HG02840 (cell line): ENCODE results near the gene PPFIBP1.
"Not testable (repeated sequence)": the region's sequence is repeated elsewhere in the genome, so short reads cannot be mapped to it uniquely, and the experiment has no call there.

Experiments used
- ATAC-seq: cut with Tn5 transposase; IDR thresholded peaks from one replicate; pipeline ENCODE4 v1.9.1; 2021; ENCODE audit warnings: mild to moderate bottlenecking, moderate library complexity, moderate number of reproducible peaks; ENCODE audit not compliant: unreplicated experiment, low FRiP score

The PPFIBP1 gene

DNA sequence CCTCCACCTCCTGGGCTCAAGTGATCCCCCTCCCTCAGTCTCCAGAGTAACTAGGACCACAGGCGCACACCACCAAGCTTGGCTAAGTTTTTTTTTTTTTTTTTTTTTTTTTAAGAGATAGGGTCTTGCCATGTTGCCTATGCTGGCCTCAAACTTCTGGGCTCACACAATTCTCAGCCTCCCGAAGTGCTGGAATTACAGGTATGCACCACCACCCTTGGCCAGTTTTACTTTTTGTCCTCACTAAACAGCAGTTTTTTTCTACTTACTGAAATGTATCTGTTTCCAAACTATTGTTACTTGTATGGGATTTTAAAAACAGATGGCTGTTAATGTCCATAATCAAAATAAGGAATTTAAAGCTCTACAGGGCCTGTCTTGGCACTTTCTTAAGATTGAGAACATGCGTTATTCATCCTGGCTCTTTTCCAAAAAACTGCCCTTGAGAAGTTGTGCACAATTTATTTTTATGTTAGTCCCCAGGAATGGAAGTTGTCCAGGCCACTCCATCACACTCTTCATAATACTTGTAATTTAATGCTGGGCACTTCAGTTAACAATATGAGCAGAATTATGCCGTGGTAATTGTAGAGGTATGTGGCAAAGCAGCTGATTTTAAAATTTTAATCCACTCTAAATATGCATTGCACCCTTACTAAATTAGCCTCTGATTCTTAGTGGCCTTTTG is 120.3 kb downstream of the PPFIBP1 start:
- no peak for ATAC-seq

DNA sequence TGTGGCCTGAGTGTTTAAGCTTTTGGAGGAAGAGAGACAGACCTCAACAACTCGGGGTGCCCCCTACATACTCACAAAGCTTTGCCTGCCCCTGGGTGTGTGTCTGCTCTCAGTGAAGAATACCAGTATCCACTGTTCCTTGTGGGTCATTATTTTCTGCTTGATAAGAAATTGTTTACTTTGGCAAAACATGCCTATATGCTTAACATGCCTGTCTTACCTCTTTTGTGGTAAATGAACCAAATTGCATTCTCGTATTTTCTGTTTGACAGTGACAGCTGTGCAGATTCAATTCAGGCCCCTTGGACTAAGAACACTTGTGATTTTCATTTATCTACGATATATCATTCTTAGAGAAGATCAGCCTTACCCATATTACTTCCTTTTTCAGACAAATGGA is 121.7 kb downstream of the PPFIBP1 start:
- no peak for ATAC-seq

DNA sequence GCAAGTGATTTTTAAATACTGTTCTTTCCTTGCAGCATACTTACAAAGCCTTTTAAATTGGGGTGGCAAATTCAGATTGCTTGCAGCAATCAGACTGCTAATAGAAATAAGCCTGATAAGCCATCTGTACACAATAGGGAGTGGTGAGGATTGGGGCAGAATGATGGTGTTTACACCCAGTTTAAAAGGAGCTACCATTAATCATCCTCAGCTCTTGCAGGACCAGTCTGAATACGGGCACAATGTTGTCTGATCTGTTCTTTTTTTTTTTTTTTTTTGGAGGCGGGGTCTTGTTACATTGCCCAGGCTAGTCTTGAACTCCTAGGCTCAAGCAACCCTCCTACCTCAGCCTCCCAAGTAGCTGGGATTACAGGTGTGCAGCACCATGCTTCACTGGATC is 122.1 kb downstream of the PPFIBP1 start:
- no peak for ATAC-seq

DNA sequence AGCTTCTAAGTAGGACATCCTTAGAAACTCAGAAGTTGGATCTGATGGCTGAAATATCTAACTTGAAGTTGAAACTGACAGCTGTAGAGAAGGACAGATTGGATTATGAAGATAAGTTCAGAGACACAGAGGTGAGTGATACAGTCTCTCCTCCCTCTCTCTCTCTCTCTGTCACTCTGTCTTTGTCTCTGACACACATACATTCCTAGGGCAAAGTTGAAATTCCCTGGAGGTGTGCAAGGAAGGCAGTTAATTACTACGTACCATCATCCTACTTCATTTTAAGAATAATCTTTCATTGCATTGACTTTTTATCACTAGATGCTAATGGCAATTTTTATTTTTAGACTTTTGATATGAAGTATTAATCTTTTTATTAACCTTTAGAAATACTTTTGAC is 126.0 kb downstream of the PPFIBP1 start:
- ATAC-seq: no peak

- no peak for ATAC-seq
Observed at GRCh38 chr12:27651201-27651600, 127.2 kb downstream of the PPFIBP1 start.

DNA sequence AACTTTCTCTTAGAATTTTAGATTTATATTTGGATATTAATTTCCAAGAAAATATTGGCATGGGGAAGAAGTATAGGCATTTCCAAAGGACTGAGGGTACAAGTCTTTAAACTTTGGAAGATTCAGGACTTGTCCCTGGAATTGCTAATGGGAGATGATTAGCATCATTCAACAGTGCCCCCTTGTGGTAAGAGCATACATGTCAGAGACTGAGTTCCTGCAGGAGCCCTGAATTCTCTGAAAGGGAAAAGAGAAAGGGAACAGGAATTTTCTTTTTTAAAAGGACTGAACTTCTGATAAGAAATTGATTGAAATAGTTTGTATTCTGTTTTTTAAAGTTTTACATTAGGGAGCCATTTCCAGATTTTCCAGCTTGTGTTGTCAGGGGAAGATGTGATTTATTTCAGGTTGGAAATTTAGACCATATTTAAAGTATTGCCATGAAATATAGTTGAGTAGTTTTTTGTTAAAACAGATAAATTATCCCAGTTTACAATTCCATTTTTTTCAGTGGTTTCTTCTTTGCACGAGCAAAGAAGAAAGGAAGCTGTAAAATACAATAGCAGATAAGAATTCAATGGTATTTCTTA is 128.3 kb downstream of the PPFIBP1 start:
- ATAC-seq: no peak

DNA sequence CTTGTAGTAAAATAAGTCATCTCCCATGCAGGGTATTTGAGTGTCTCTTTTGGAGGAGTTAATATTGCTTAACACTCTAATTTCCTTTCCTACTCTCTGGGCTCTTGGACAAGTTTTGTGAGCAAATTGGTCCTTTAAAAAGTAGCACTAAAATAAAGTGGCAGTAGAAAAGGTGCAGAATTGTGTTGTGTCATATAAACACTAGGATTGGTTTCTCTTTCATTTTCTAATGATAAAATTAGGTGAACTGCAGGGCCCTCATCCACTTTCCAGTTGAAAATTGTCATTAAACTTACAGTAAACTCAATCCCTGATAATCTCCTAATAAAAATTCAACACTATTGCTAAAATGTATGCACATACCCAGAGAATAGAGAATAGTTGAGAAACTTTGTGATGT is 129.7 kb downstream of the PPFIBP1 start:
- ATAC-seq: no peak

DNA sequence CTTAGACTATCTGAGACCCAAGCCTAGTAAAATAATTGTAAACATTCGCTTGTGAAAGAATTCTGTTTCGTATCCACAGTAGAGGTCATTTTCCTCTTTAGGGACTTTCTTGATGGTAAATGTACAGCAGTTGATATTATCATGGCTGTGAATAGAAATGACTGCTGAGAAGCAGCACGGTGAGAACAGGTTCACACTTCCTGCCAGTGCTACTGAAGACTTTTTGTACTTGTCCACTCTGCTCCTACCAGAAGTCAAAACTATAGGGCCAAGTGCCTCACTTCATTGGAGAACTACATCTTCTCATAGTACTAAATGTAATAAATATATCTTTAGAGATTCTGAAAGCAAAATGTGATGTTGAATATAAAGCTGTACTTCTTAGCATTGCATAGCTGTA is 131.5 kb downstream of the PPFIBP1 start:
- not testable (repeated sequence) for ATAC-seq

DNA sequence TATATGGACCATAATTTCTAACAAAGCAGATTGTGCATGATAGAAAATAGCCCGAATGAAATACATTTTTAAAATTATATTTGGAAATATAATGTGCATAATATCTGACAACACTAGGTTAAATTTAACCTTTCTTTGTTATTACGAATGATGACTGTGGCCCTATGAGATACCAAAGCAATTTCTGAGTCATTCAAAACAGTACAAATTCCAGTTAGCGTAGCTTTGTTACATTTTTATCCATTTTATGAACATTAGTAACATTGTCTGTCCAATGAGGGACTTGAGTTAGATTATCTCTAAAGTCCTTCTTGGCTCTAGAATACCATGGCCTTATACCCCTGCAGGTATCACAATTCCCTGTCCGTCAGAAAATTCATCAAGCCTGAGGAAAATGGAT is 133.3 kb downstream of the PPFIBP1 start:
- ATAC-seq: no peak

- no peak for ATAC-seq
Observed at GRCh38 chr12:27665704-27666103, 141.7 kb downstream of the PPFIBP1 start.

DNA sequence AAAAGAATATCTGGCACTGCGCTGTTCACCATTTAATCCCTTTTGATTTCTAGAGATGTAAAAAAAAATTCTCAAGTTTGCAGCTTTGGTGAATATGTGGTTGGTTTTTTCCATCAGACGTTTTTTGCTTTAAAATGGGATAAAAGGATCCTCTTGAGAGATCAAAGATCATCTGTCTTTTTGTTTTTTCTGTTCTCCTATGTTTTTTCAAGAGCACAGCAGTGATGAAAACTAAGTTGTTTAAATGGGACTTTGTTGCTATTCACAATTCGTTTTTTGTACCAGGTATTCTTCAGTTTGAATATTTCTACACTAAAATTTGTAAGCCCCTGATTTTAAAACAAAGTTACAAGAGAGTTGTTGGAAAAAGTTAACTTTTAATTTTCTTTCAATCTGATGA is 142.5 kb downstream of the PPFIBP1 start:
- no peak for ATAC-seq

DNA sequence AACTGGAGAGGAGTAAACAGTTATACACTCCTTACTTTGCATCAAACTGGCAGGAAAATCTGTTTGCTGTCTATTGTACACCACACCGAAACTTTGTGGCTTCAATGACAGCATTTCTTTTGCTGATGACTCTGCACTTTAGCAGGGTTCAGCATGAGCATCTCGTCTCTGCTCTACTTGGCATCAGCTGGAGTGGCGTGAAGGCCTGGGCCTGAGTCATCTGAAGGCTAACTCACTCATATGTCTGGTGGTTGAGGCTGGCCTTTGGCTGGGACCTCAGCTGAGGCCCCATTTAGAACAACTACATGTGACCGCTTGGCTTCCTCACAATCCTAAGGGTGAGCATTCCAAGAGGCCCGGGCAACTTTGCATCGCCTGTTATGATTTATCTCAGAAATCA is 143.5 kb downstream of the PPFIBP1 start:
- no peak for ATAC-seq

DNA sequence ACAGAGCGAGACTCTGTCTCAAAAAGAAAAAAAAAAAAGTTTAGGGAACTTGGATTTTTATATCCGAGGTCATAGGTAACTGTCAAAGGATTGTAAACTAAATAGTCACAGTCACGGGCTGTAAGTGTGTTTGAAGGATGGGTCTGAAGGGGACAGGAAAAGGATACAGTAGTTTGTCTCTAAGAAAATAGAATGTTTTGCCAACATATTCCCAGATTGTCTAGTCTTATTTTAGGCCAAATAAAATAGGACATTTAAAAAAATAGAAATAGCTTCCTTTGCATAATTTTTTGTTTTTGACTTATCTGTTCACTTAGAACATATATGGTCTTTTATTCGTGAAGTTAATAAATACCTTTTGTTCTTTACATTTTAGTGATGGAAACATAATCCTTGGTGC is 148.0 kb downstream of the PPFIBP1 start:
- no peak for ATAC-seq

- ATAC-seq: no peak
Observed at GRCh38 chr12:27672643-27673042, 148.6 kb downstream of the PPFIBP1 start.

- ATAC-seq: no peak
Observed at GRCh38 chr12:27673101-27673718, 149.2 kb downstream of the PPFIBP1 start.

- ATAC-seq: no peak
Observed at GRCh38 chr12:27674989-27675388, 151.0 kb downstream of the PPFIBP1 start.

DNA sequence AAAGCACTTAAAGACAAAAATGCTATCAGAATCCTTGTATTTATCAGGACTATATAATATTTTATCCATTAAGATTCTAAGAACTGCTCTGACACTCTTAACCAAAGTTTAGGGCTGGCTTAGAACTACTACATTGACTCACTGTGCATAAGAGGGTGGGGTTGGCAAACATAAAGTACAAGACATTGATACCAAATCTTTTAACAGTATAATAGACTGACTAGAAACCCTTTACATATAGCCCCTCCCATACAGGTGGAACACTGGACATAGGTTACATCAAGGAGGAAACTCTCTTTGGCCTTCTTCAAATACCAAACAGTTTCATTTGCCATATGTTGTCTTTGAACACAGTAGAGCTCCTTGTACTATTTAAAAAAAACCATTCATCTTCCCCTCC is 156.6 kb downstream of the PPFIBP1 start:
- ATAC-seq: no peak

DNA sequence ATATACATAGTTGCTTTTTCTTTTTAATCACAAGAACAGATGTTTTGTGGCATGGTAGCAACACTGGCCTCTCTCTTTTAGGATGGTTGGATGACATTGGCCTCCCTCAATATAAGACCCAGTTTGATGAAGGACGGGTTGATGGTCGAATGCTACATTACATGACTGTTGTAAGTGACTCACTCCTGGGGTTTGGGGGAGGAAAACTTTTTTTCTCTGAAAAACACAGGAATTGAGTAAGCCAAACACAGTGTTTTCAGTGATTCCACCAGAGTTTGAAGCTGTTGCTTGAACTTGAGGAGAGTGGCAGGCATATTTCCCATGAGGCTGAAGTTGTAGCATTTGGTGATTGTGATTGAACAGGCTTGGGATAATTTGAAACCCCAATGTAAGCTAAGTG is 158.5 kb downstream of the PPFIBP1 start:
- no peak for ATAC-seq

DNA sequence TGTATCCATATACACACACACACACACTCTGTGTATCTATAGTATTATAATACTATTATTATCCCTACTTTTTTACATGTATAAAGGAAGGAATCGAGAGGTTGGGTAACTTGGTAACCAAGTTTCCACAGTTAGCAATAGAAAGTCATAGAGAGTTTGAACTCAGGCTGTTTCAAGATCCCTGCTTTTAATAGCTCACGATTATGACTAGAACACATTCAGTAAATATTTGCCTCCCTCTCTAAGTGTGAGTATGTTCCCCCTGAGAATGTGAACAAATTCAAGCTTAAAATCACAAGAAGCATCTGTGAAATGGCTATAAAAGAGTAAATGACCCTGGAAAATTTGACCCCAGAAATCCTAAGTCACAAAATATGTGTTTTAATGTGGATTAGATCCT is 161.3 kb downstream of the PPFIBP1 start:
- ATAC-seq: no peak

DNA sequence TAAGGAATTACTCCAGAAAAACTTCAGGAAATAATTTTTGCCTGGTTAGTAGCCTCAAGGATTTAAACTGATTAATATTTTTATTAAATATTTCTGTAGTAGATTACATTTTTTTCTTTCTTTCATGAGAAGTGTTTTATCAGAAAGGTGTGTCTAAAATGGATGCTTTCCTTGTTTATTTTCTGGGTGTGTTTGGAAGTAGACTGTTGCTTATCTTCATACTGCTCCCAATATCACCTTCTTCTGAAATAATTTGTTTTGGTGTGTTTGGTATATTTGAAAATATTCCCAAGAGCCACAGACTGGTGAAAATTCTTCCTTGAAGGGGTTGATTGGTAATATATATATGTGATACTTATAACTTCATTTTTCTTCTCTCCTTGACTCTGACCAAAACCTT is 162.1 kb downstream of the PPFIBP1 start:
- ATAC-seq: no peak

GRCh38 chr12:27688671-27689070 is 164.7 kb downstream of the PPFIBP1 start:
- ATAC-seq: no peak

DNA sequence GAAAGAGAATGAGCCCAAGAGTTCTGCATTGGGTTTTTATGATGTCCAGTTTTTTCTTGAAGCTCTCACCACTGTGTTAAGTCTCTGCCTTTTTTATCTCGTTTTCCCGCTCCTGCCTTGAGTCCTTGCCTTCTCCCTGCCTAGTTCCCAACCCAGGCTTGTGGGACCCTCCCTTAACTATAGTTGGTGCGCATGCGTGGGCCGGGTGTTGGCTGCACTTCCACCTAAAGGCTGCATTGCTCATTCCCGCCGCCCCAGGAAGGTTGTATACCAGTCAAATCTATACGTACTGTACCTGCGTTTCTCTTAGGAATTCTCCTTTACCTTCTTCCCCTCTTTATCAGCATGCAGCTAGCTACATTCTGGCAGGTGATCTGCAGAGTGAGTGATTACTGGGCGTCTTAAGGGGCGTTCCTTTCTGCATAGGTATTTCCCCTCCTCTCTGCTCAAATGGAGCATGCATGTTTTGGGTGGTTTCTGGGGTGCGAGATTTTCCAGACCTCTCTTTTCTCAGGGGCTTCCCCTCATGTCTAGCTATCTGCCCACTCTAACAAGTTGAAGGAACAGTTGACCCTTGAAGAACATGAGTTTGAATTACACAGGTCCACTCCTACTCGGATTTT is 165.7 kb downstream of the PPFIBP1 start:
- ATAC-seq: no peak
